ENCODE data around the gene TBX5.

GRCh38 chr12:114311974-114312373, 94.0 kb downstream of the TBX5 start:
- TF ChIP-seq CTCF (IDR thresholded peaks at IDR 0.05): no peak
- no peak for TF ChIP-seq POLR2A (IDR thresholded peaks at IDR 0.05)

All from thyroid gland (tissue), 4 donors.